ENCODE results near the gene UBE2R2.

DNA sequence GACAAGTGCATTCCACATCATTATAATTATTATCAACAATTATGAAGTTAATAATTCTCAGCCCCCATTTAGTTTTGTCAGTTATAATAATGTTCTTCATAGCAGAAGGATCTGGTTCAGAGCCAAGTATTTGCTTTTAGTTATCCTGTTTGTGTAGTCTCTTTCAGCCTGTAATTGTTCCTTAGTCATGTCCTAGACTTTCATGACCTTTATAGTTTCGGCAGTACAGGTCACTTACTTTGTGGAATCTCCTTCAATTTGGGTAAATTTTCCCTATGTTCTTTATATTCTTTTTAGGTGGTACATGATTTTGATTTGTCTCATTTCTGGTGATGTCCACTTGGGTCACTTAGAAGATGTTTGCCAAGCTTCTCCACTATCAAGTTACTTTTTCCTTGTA, 34.3 kb downstream of the UBE2R2 start:
- no peak for TF ChIP-seq POLR2A (IDR thresholded peaks at IDR 0.05; ENCODE audit: low read depth, low read length)
- TF ChIP-seq POLR2AphosphoS5 (IDR thresholded peaks at IDR 0.05; ENCODE audit: low read depth, low read length), result no peak
- no peak for TF ChIP-seq TAF1 (IDR thresholded peaks at IDR 0.05; ENCODE audit: borderline replicate concordance, low read depth, low read length)
